ENCODE data around the gene ATP5F1C.

DNA sequence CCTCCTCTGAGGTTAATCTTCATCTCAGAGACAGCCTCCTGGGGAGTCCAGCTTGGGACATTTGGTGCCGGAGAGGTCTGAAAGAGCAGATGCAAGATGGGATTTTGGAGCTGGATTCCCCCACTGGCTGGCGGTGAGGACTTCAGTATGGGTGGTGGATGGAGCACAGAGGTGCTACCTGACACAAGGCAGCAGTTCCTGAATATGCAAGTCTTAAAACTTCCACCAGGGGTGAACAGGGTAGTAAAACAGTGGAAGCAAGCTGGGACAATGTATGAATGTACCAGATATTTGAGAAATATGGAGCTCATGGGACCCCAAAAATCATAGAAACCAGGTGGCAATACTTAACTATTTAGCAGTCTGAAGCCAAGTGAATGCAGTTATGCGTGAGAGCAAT is 25.5 kb downstream of the ATP5F1C start:
- TF ChIP-seq, protein P1, sequence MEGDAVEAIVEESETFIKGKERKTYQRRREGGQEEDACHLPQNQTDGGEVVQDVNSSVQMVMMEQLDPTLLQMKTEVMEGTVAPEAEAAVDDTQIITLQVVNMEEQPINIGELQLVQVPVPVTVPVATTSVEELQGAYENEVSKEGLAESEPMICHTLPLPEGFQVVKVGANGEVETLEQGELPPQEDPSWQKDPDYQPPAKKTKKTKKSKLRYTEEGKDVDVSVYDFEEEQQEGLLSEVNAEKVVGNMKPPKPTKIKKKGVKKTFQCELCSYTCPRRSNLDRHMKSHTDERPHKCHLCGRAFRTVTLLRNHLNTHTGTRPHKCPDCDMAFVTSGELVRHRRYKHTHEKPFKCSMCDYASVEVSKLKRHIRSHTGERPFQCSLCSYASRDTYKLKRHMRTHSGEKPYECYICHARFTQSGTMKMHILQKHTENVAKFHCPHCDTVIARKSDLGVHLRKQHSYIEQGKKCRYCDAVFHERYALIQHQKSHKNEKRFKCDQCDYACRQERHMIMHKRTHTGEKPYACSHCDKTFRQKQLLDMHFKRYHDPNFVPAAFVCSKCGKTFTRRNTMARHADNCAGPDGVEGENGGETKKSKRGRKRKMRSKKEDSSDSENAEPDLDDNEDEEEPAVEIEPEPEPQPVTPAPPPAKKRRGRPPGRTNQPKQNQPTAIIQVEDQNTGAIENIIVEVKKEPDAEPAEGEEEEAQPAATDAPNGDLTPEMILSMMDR (IDR thresholded peaks at IDR 0.05): no peak
- no peak for TF ChIP-seq POLR2A (IDR thresholded peaks at IDR 0.05)
